ENCODE results near the gene DBN1. TPM values are rescaled to one million over a fixed set of nuclear protein-coding genes. Genes with fewer than 3 reads are reported as not detected.
A peak's percentile ranks its signal among the peaks of the same experiment; 100 is the strongest.

DBN1 gene
- total and polyA plus RNA-seq, 2 of the 8 experiments (the other 6 are each of a cell fraction or from before 2014, with no cell fraction given) = 168 to 333 TPM

GRCh38 chr5:177440211-177440989 is 33.0 kb downstream of the DBN1 start:
- Histone ChIP-seq H3K27me3 (replicated peaks in 1 of 4; ENCODE audit: control insufficient read depth in 3 of 4, extremely low read depth in 1 of 4, insufficient read depth in 3 of 4, low read length in 3 of 4) (peaks cover 0 to 7% (median 0%) of the 10 kb centered on the region in 4 experiments; a peak in 4 of 7 replicates), H3K14ac (ENCODE audit: insufficient read length) (no peak overlapping the region), H4K20me1 (replicated peaks in 1 of 2; ENCODE audit: control insufficient read depth in 1 of 2, insufficient read depth in 2 of 2, low read length in 2 of 2) (peaks cover 0 to 13% of the 10 kb centered on the region in 2 experiments), H2BK5ac (ENCODE audit: low read depth, low read length) (no peak overlapping the region), H3K79me1 (ENCODE audit: low read depth, low read length) (no peaks in the 10 kb centered on the region), H3K23ac (ENCODE audit: insufficient read length) (no peak overlapping the region), H3K18ac (ENCODE audit: extremely low read depth, low read length) (no peak overlapping the region; the same call in 1 of the 2 replicates), H4K8ac (ENCODE audit: extremely low read depth, insufficient read depth, low read length) (no peak overlapping the region), H3K4ac (replicated peaks; ENCODE audit: insufficient read length, low read depth, low read length) (no peak overlapping the region), H2BK120ac (replicated peaks; ENCODE audit: low read depth, low read length) (no peak overlapping the region), H3K36me3 (ENCODE audit: control insufficient read depth in 2 of 4, insufficient read depth in 4 of 4, low read length in 3 of 4) (peaks cover 2 to 18% (median 7%) of the 10 kb centered on the region in 4 experiments; a peak in 5 of 8 replicates), H2BK20ac (ENCODE audit: low read length) (no peak overlapping the region), H3K27ac (ENCODE audit: low read depth, low read length) (peak overlapping the region; percentile 55; the same call in 1 of the 2 replicates), H3K4me2 (ENCODE audit: insufficient read depth in 1 of 2, low read depth in 2 of 2, low read length in 2 of 2) (no peak overlapping the region), H3K9me3 (ENCODE audit: insufficient read depth in 2 of 2, low read depth in 1 of 2, low read length in 1 of 2) (no peaks in the 10 kb centered on the region), H2AK5ac (ENCODE audit: low read depth, low read length) (no peak overlapping the region; the same call in 1 of the 2 replicates), H3K4me1 (replicated peaks in 1 of 4; ENCODE audit: control insufficient read depth in 3 of 4, insufficient read depth in 4 of 4, low read length in 3 of 4) (peaks cover 0 to 13% (median 6%) of the 10 kb centered on the region in 4 experiments; a peak in 5 of 7 replicates), H4K5ac (ENCODE audit: insufficient read length, low read depth, low read length) (no peak overlapping the region), H3K23me2 (ENCODE audit: low read depth, low read length) (no peaks in the 10 kb centered on the region), H2AFZ (ENCODE audit: low read length) (no peak overlapping the region), H3K4me3 (ENCODE audit: extremely low read depth in 1 of 4, insufficient read depth in 2 of 4, low read depth in 3 of 4, low read length in 4 of 4) (no peak overlapping the region), H2BK12ac (ENCODE audit: low read depth, low read length) (no peak overlapping the region; the same call in 1 of the 2 replicates), H3K56ac (replicated peaks; ENCODE audit: insufficient read length, low read depth, low read length) (no peak overlapping the region), H3K79me2 (ENCODE audit: control insufficient read depth in 1 of 2, insufficient read depth in 2 of 2, low read length in 2 of 2) (no peaks in the 10 kb centered on the region), H4K91ac (replicated peaks; ENCODE audit: insufficient read length, low read length) (peak overlapping the region; percentile 25), H2BK15ac (ENCODE audit: low read length) (0 out of 2 replicates have a peak overlapping the region, but pooled peaks have one; percentile 24), H3K9ac (replicated peaks in 1 of 4; ENCODE audit: extremely low read depth in 1 of 4, low read depth in 3 of 4, low read length in 3 of 4) (no peak overlapping the region; a peak in 1 of 7 replicates)
- 82% methylated on average over 23 of the region's 24 CpGs; no CpG with 5 or more reads in 1 of the 2 experiments for WGBS, 2 experiments (ENCODE audit: extremely low coverage in 1 of 2, insufficient coverage in 1 of 2, insufficient read length in 1 of 2, insufficient replicate concordance in 2 of 2, low coverage in 1 of 2, low lambda C conversion rate in 2 of 2, missing lambda C conversion rate in 1 of 2)
- POLR2A ChIA-PET (ENCODE audit: partially characterized antibody) = interaction anchor here (5.1 to 67.5 kb wide), 4 partner anchors 17 to 50 kb away, joined by 21 to 3349 read pairs (median 302); partner anchors contain the start of genes DBN1, DOK3, GRK6 and PDLIM7
- FAIRE-seq (no peak), DNase-seq (ENCODE audit: low read depth in 1 of 2, low spot score in 2 of 2) (no peak)
- TF ChIP-seq ZNF274 (IDR thresholded peaks at IDR 0.05; ENCODE audit: borderline replicate concordance, extremely low read depth, low read length) (no peak), TAF1 (IDR thresholded peaks at IDR 0.05; ENCODE audit: low read depth, low read length) (no peak), BACH1 (IDR thresholded peaks at IDR 0.05; ENCODE audit: low read length) (no peak), SRF (IDR thresholded peaks at IDR 0.05; ENCODE audit: low read depth, low read length) (no peak), CHD2 (IDR thresholded peaks at IDR 0.05; ENCODE audit: low read length) (no peak), BRCA1 (IDR thresholded peaks at IDR 0.05; ENCODE audit: low read depth, low read length) (no peak), KDM1A (IDR thresholded peaks at IDR 0.05; ENCODE audit: borderline replicate concordance, low read length) (no peak), CEBPB (IDR thresholded peaks at IDR 0.05; ENCODE audit: low read depth, low read length) (no peak), NANOG (IDR thresholded peaks at IDR 0.05; ENCODE audit: insufficient read depth, low read depth, low read length, poor library complexity, severe bottlenecking) (no peak), FOSL1 (IDR thresholded peaks at IDR 0.05; ENCODE audit: insufficient read depth, low read depth, low read length) (no peak), SIX5 (IDR thresholded peaks at IDR 0.05; ENCODE audit: low read depth, low read length) (no peak), CREB1 (IDR thresholded peaks at IDR 0.05) (no peak)
- CTCF ChIA-PET (ENCODE audit: partially characterized antibody) = interaction anchor here (1.0 to 23.6 kb wide), 10 partner anchors 8 to 105 kb away, joined by 3 to 430 read pairs (median 14); partner anchors contain the start of genes F12, GRK6, PFN3 and SLC34A1
